ENCODE results near the gene CLCN3.

DNA sequence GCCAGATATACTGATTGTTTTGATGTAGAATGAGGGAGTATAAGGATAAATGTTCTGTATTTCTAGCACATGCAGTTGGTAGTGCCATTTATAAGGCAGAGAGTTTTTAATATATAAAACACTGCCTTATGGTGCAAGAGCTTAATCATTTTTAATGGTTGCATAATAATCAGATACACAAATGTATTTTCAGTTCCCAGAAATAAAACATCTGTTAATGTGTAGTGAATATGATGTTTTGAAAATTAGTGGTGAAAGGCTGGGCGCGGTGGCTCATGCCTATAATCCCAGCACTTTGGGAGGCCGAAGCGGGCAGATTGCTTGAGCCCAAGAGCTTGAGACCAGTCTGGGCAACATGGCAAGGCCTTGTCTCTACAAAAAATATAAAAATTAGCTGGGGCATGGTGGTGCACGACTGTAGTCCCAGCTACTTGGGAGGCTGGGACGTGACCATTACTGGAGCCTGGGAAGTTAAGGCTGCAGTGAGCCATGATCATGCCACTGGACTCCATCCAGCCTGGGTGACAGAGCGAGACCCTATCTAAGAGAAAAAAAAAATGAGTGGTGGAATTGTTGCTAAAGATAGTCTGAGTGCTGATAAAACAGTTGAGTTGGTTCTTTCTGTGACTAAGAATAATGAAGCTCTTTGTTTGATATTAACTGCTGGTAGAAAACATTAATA lies 29.3 kb downstream of the CLCN3 start:
- TF ChIP-seq POLR2A (IDR thresholded peaks at IDR 0.05) = no peak
- TF ChIP-seq, protein P1, sequence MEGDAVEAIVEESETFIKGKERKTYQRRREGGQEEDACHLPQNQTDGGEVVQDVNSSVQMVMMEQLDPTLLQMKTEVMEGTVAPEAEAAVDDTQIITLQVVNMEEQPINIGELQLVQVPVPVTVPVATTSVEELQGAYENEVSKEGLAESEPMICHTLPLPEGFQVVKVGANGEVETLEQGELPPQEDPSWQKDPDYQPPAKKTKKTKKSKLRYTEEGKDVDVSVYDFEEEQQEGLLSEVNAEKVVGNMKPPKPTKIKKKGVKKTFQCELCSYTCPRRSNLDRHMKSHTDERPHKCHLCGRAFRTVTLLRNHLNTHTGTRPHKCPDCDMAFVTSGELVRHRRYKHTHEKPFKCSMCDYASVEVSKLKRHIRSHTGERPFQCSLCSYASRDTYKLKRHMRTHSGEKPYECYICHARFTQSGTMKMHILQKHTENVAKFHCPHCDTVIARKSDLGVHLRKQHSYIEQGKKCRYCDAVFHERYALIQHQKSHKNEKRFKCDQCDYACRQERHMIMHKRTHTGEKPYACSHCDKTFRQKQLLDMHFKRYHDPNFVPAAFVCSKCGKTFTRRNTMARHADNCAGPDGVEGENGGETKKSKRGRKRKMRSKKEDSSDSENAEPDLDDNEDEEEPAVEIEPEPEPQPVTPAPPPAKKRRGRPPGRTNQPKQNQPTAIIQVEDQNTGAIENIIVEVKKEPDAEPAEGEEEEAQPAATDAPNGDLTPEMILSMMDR (IDR thresholded peaks at IDR 0.05) = no peak
